Caco-2 (cell line): ENCODE results near the gene OTOA. TPM values are rescaled to one million over a fixed set of nuclear protein-coding genes. Genes with fewer than 3 reads are reported as not detected.
A peak's percentile ranks its signal among the peaks of the same experiment; 100 is the strongest.

Experiments used
- BruUV-seq: library from RNA; stranded (reverse); fragments of 400-500 nt; replicated peaks from 2 replicates; lab custom pipeline; 2021; lab: Mats Ljungman, UMichigan
- CTCF ChIA-PET: fragments of 300-600 bp; sonication (Branson Sonifier 250); formaldehyde crosslinking; loops from one replicate; lab custom pipeline; 2022; ENCODE audit warnings: antibody characterized with exemption; lab: Charles Lee
- POLR2A ChIA-PET: fragments of 300-600 bp; sonication (Branson Sonifier 250); formaldehyde crosslinking; loops from one replicate; lab custom pipeline; 2022; ENCODE audit warnings: antibody characterized with exemption; lab: Charles Lee
- DNase-seq, 2 experiments: peaks; one replicate each; pipeline versions ENCODE4 v3.0.0 to v3.0.0-alpha.2; 2020 to 2022
- H3K27me3 ChIP-seq: replicated peaks from 2 replicates; pipeline ENCODE4 v1.6.0; 2011; ENCODE audit warnings: low read length; ENCODE audit not compliant: control insufficient read depth, insufficient read depth
- H3K36me3 ChIP-seq: 2 replicates; pipeline ENCODE4 v1.5.1; 2011; ENCODE audit warnings: low read length; ENCODE audit not compliant: control insufficient read depth, insufficient read depth
- H3K4me1 ChIP-seq: fragments of 250-450 bp; sonication (Bioruptor Pico); 2 replicates; pipeline ENCODE4 v1.5.1; 2020; ENCODE audit warnings: mild to moderate bottlenecking
- H3K4me3 ChIP-seq: 2 replicates; pipeline ENCODE4 v1.5.1; 2011; ENCODE audit warnings: low read depth, mild to moderate bottlenecking, control low read depth, low read length
- H3K9me3 ChIP-seq: fragments of 250-450 bp; sonication (Bioruptor Pico); 2 replicates; pipeline ENCODE4 v1.5.1; 2020; ENCODE audit warnings: mild to moderate bottlenecking, moderate library complexity
- H3K27ac Mint-ChIP-seq: one replicate; pipeline ENCODE4 v1.8.0; 2022; ENCODE audit warnings: mixed read lengths; ENCODE audit not compliant: unreplicated experiment
- H3K27me3 Mint-ChIP-seq: one replicate; pipeline ENCODE4 v1.8.0; 2022; ENCODE audit warnings: mixed read lengths; ENCODE audit not compliant: insufficient read depth, unreplicated experiment
- H3K36me3 Mint-ChIP-seq: one replicate; pipeline ENCODE4 v1.8.0; 2022; ENCODE audit warnings: mild to moderate bottlenecking, mixed read lengths; ENCODE audit not compliant: insufficient read depth, unreplicated experiment
- H3K4me1 Mint-ChIP-seq: one replicate; pipeline ENCODE4 v1.8.0; 2022; ENCODE audit warnings: low read depth, mixed read lengths; ENCODE audit not compliant: unreplicated experiment
- H3K4me3 Mint-ChIP-seq: one replicate; pipeline ENCODE4 v1.8.0; 2022; ENCODE audit warnings: mild to moderate bottlenecking, moderate library complexity, mixed read lengths; ENCODE audit not compliant: unreplicated experiment
- H3K9me3 Mint-ChIP-seq: one replicate; pipeline ENCODE4 v1.8.0; 2022; ENCODE audit warnings: mixed read lengths; ENCODE audit not compliant: unreplicated experiment
- intact Hi-C: fragments of 100-400 bp; cut with micrococcal nuclease; formaldehyde crosslinking; loops from one replicate; pipeline ENCODE4 v1.10.0; 2022; ENCODE audit not compliant: unreplicated experiment
- total RNA-seq: library from RNA; stranded (reverse); gene quantifications from 2 replicates; pipeline ENCODE4 v1.2.3, GENCODE V29; 2022
- TF ChIP-seq, protein P1 (sequence below), 2 experiments: fragments of 200-600 bp in 1 of 2; IDR thresholded peaks; 1 replicate in 1 of 2; 2 replicates in 1 of 2; pipeline versions ENCODE4 v1.5.1 to v1.8.0; 2011 to 2022; ENCODE audit warnings: antibody characterized with exemption in 1 of 2, control low read depth in 1 of 2, inconsistent platforms in 1 of 2, low read depth in 1 of 2, low read length in 1 of 2, mild to moderate bottlenecking in 1 of 2, moderate library complexity in 1 of 2; ENCODE audit not compliant: insufficient read depth in 1 of 2, severe bottlenecking in 1 of 2, unreplicated experiment in 1 of 2

Gene OTOA
- total RNA-seq, 1 experiment from 2014 or later, result not detected

DNA sequence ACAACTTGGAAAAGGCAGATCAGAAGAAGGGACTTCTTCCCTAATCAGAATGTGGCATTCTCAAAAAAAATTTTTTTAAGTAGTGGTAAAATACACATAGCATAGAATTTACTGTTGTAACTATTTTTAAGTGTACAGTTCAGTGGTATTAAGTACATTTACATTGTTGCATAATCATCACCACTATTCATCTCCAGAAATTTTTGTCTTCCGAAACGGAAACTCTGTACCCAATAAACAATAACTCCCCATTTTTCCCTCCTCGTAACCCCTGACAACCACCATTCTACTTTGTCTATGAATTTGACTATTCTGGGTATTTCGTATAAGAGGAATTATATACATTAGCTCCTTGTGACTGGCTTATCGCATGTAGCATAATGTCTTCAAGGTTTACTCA, 45.5 kb upstream of the OTOA start:
- BruUV-seq, result no TSS peak
- Mint-ChIP-seq H3K27me3 (no peaks in the 10 kb centered on the region), H3K4me3 (no peak overlapping the region), H3K36me3 (peaks cover 15% of the 10 kb centered on the region), H3K4me1 (peaks cover 7% of the 10 kb centered on the region), H3K9me3 (no peaks in the 10 kb centered on the region), H3K27ac (no peak overlapping the region)
- H3K9me3 ChIP-seq, result no peaks in the 10 kb centered on the region
- DNase-seq, result no peak
- no peaks in the 10 kb centered on the region for H3K27me3 ChIP-seq
- TF ChIP-seq, protein P1, sequence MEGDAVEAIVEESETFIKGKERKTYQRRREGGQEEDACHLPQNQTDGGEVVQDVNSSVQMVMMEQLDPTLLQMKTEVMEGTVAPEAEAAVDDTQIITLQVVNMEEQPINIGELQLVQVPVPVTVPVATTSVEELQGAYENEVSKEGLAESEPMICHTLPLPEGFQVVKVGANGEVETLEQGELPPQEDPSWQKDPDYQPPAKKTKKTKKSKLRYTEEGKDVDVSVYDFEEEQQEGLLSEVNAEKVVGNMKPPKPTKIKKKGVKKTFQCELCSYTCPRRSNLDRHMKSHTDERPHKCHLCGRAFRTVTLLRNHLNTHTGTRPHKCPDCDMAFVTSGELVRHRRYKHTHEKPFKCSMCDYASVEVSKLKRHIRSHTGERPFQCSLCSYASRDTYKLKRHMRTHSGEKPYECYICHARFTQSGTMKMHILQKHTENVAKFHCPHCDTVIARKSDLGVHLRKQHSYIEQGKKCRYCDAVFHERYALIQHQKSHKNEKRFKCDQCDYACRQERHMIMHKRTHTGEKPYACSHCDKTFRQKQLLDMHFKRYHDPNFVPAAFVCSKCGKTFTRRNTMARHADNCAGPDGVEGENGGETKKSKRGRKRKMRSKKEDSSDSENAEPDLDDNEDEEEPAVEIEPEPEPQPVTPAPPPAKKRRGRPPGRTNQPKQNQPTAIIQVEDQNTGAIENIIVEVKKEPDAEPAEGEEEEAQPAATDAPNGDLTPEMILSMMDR (IDR thresholded peaks at IDR 0.05; ENCODE audit: insufficient read depth in 1 of 2, low read depth in 1 of 2, low read length in 1 of 2, severe bottlenecking in 1 of 2, unreplicated experiment in 1 of 2), result no peak
- H3K4me3 ChIP-seq, result no peak overlapping the region
- ChIA-PET CTCF (no interaction called here), POLR2A (no interaction called here)
- H3K36me3 ChIP-seq, result no peaks in the 10 kb centered on the region
- H3K4me1 ChIP-seq, result no peaks in the 10 kb centered on the region
- intact Hi-C loops, result no loop called here

DNA sequence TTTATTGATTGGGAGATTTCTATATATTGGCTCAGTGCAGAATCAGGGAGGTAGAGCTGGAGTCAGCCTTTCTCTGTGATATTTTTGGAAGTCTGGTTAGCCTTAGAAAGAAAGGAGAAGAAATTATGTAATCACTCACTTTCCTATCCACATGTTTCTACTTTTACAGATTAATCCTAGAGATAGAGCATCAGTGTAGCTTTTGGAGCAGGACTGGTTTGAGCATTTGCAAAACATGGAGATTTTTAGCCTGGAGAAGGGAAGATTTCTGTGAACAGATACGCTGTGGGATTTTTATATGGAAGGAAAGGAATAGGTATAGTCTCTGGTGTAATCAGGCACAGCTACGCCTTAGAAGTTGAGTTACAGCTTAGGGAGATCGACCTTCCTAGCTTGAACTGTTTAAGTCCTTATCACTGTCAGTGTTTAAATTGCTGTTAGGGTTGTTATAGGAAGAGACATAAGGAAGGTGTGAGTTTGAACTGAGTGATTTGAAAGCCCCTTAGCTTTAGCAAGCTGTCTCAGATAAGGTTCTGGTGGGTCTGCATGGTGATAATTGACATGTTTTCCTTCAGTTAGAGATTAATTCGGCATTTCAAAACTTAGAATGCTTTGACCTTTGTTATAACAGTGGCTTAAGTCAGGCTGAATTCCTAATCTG, 43.9 kb upstream of the OTOA start:
- H3K27ac Mint-ChIP-seq, result peak overlapping the region; percentile 82
- peaks cover 7% of the 10 kb centered on the region for H3K4me1 Mint-ChIP-seq
- no peaks in the 10 kb centered on the region for H3K9me3 ChIP-seq
- intact Hi-C loops, result no loop called here
- H3K27me3 ChIP-seq, result no peaks in the 10 kb centered on the region
- H3K9me3 Mint-ChIP-seq, result no peaks in the 10 kb centered on the region
- no peak overlapping the region for H3K4me3 ChIP-seq
- ChIA-PET POLR2A (no interaction called here), CTCF (interaction anchor here (0.5 kb wide), 1 partner anchor 347 kb away, joined by 3 read pairs; no protein-coding TSS in a partner anchor)
- H3K4me3 Mint-ChIP-seq, result no peak overlapping the region
- no peaks in the 10 kb centered on the region; the same call in 1 of the 2 replicates for H3K4me1 ChIP-seq
- no peaks in the 10 kb centered on the region for H3K27me3 Mint-ChIP-seq
- BruUV-seq, result no TSS peak
- H3K36me3 ChIP-seq, result no peaks in the 10 kb centered on the region
- no peak for DNase-seq
- H3K36me3 Mint-ChIP-seq, result peaks cover 15% of the 10 kb centered on the region
- TF ChIP-seq, protein P1 (IDR thresholded peaks at IDR 0.05; ENCODE audit: insufficient read depth in 1 of 2, low read depth in 1 of 2, low read length in 1 of 2, severe bottlenecking in 1 of 2, unreplicated experiment in 1 of 2), result no peak

DNA sequence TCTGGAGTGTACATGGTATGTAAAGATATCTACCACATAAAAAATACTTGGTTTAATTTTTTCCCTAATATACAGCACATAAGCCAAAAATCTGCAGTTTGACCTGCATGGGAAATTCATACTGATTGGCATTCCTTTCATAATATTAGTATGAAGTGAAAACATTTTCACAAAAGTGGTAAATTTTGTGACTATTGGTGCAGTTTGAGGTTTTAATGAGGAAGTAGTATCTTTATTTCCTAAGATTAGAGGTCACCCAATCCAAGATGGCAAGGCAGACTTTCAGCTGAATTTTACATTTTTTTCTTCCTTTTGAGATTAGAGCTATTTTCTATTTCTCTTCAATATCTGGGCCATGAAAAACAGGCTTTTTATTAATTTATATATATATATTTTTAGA, 43.2 kb upstream of the OTOA start:
- intact Hi-C loops, result no loop called here
- Histone ChIP-seq H3K36me3 (no peaks in the 10 kb centered on the region), H3K4me3 (no peak overlapping the region), H3K9me3 (no peaks in the 10 kb centered on the region), H3K27me3 (no peaks in the 10 kb centered on the region), H3K4me1 (no peaks in the 10 kb centered on the region; the same call in 1 of the 2 replicates)
- no peaks in the 10 kb centered on the region for H3K9me3 Mint-ChIP-seq
- peaks cover 7% of the 10 kb centered on the region for H3K4me1 Mint-ChIP-seq
- DNase-seq, result no peak
- no TSS peak for BruUV-seq
- POLR2A ChIA-PET, result no interaction called here
- H3K27ac Mint-ChIP-seq, result no peak overlapping the region
- H3K4me3 Mint-ChIP-seq, result no peak overlapping the region
- TF ChIP-seq, protein P1 (IDR thresholded peaks at IDR 0.05; ENCODE audit: insufficient read depth in 1 of 2, low read depth in 1 of 2, low read length in 1 of 2, severe bottlenecking in 1 of 2, unreplicated experiment in 1 of 2), result no peak
- CTCF ChIA-PET, result no interaction called here
- peaks cover 15% of the 10 kb centered on the region for H3K36me3 Mint-ChIP-seq
- H3K27me3 Mint-ChIP-seq, result no peaks in the 10 kb centered on the region
